Astrocyte of the spinal cord (primary cell): ENCODE results near the gene RBMS3.

Experiments
- DNase-seq: peaks from one replicate; pipeline ENCODE4 v3.0.0; 2011; ENCODE audit warnings: low read depth, low spot score
- H3K4me3 ChIP-seq: 2 replicates; pipeline ENCODE4 v1.5.1; 2011; ENCODE audit warnings: low read depth, mild to moderate bottlenecking, low read length, moderate library complexity
- CTCF ChIP-seq: IDR thresholded peaks from 2 replicates; pipeline ENCODE4 v1.5.1; 2012; ENCODE audit warnings: low read depth, mild to moderate bottlenecking, low read length, inconsistent platforms
- in situ Hi-C: cut with HindIII; loops from 2 replicates; pipeline ENCODE4 v1.10.0; 2017; ENCODE audit warnings: low sequenced_read_pairs

The RBMS3 gene

GRCh38 chr3:29332195-29332637 is 51.3 kb downstream of the RBMS3 start:
- no peak for TF ChIP-seq CTCF
- H3K4me3 ChIP-seq, result no peak overlapping the region
- in situ Hi-C loops, result no loop called here
- DNase-seq, result no peak

- no peak for TF ChIP-seq CTCF
- in situ Hi-C loops, result no loop called here
- no peak for DNase-seq
- no peak overlapping the region for H3K4me3 ChIP-seq
Observed at GRCh38 chr3:29333576-29333975, 52.7 kb downstream of the RBMS3 start.

GRCh38 chr3:29334706-29335105 is 53.8 kb downstream of the RBMS3 start:
- no peak for TF ChIP-seq CTCF
- in situ Hi-C loops, result no loop called here
- H3K4me3 ChIP-seq, result no peak overlapping the region
- DNase-seq, result no peak

GRCh38 chr3:29335438-29335837 is 54.6 kb downstream of the RBMS3 start:
- no peak for TF ChIP-seq CTCF
- peak overlapping the region; percentile 26 for H3K4me3 ChIP-seq
- DNase-seq, result peak; percentile 98
- in situ Hi-C loops, result no loop called here

GRCh38 chr3:29335943-29336342 is 55.1 kb downstream of the RBMS3 start:
- peak overlapping the region; percentile 26 for H3K4me3 ChIP-seq
- TF ChIP-seq CTCF, result no peak
- DNase-seq, result no peak

GRCh38 chr3:29337565-29337964 is 56.7 kb downstream of the RBMS3 start:
- no peak for DNase-seq
- H3K4me3 ChIP-seq, result no peak overlapping the region
- in situ Hi-C loops, result no loop called here
- no peak for TF ChIP-seq CTCF

More at GRCh38 chr3:29335943-29336342, 55.1 kb downstream of the RBMS3 start:
- in situ Hi-C loops, result no loop called here

- in situ Hi-C loops, result no loop called here
- DNase-seq, result no peak
- TF ChIP-seq CTCF, result no peak
- H3K4me3 ChIP-seq, result no peak overlapping the region
Observed at GRCh38 chr3:29338377-29338776, 57.5 kb downstream of the RBMS3 start.
